GM12878 (cell line): ENCODE results near the gene UBE2F.

Source experiments
- CBX5 ChIP-seq: sonication (generic); IDR thresholded peaks from 2 replicates; pipeline ENCODE4 v1.6.1; 2016; ENCODE audit warnings: low read depth, moderate library complexity, mild to moderate bottlenecking, inconsistent platforms
- CREM ChIP-seq: IDR thresholded peaks from 2 replicates; pipeline ENCODE4 v1.6.1; 2014; ENCODE audit warnings: antibody characterized with exemption, low read depth
- CTCF ChIP-seq, 3 experiments: IDR thresholded peaks in 2 of 3; conservative IDR thresholded peaks in 1 of 3; 2 replicates each; pipeline ENCODE4 v1.5.1; 2011; ENCODE audit warnings: low read depth in 3 of 3, low read length in 3 of 3, mild to moderate bottlenecking in 3 of 3, control low read depth in 2 of 3, moderate library complexity in 2 of 3, inconsistent platforms in 1 of 3, mixed read lengths in 1 of 3; ENCODE audit not compliant: control insufficient read depth in 2 of 3, insufficient read depth in 1 of 3; ENCODE audit errors: extremely low read depth in 1 of 3
- MYC ChIP-seq: IDR thresholded peaks from 2 replicates; pipeline ENCODE4 v1.6.1; 2011; ENCODE audit warnings: mild to moderate bottlenecking, low read length, moderate library complexity, inconsistent platforms; ENCODE audit not compliant: insufficient read depth, insufficient replicate concordance, insufficient read length, severe bottlenecking
- POLR2AphosphoS5 ChIP-seq: IDR thresholded peaks from 2 replicates; pipeline ENCODE4 v1.6.1; 2011; ENCODE audit warnings: mild to moderate bottlenecking, low read length, inconsistent platforms
- RAD21 ChIP-seq: IDR thresholded peaks from 2 replicates; pipeline ENCODE4 v1.6.1; 2011; ENCODE audit warnings: mild to moderate bottlenecking, low read depth, low read length, moderate library complexity; ENCODE audit not compliant: insufficient read depth

- TF ChIP-seq RAD21 (no peak), CBX5 (peak; percentile 83; the same call in 1 of the 2 replicates), CTCF (IDR thresholded peaks at IDR 0.05 in 2 of 3, conservative IDR thresholded peaks at IDR 0.05 in 1 of 3; ENCODE audit: control insufficient read depth in 2 of 3, extremely low read depth in 1 of 3, insufficient read depth in 1 of 3, low read depth in 3 of 3, low read length in 3 of 3) (no peak), POLR2AphosphoS5 (no peak), CREM (peak; percentile 89), MYC (no peak)
These were observed at the start of gene UBE2F for GRCh38 chr2:237966565-237967462.
